ENCODE measurements around the gene ACOX3. TPM values are rescaled to one million over a fixed set of nuclear protein-coding genes. Genes with fewer than 3 reads are reported as not detected.

The ACOX3 gene
- total and polyA plus RNA-seq, 11 donors: 16.9 to 51.6 (median 24.1) TPM

DNA sequence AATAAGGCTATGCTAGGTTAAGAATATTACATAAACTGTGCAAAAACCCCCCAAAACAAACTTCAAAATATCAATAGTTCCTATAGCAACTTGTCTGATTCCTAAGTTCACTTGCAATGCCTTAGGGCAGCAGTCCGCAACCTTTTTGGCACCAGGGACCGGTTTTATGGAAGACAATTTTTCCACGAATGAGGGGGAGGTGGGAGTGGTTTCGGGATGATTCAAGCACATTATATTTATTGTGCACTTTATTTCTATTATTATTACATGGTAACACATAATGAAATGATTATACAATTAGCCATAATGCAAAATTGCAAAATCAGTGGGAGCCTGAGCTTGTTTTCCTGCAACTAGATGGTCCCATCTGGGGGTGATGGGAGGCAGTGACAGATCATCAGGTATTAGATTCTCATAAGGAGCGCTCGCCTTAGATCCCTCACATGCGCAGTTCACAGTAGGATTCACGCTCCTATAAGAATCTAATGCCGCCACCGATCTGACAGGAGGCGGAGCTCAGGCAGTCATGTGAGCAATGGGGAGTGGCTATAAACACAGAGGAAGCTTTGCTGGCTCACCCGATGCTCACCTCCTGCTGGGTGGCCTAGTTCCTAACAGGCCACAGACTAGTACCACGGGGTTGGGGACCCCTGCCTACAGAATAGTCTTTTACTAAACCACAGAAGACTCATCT, 39.7 kb downstream of the ACOX3 start:
- Histone ChIP-seq H3K4me1 (peaks cover 7 to 41% (median 27%) of the 10 kb centered on the region in 12 donors), H3K27me3 (no peaks in the 10 kb centered on the region), H3K4me3 (no peak overlapping the region), H3K27ac (peak overlapping the region in 5 of 12 donors; percentile 77 to 82 (median 80)), H3K9me3 (no peaks in the 10 kb centered on the region), H3K36me3 (peaks cover 0 to 68% (median 50%) of the 10 kb centered on the region in 9 donors)
- no peak for TF ChIP-seq POLR2A (IDR thresholded peaks at IDR 0.05)
- TF ChIP-seq, protein P1, sequence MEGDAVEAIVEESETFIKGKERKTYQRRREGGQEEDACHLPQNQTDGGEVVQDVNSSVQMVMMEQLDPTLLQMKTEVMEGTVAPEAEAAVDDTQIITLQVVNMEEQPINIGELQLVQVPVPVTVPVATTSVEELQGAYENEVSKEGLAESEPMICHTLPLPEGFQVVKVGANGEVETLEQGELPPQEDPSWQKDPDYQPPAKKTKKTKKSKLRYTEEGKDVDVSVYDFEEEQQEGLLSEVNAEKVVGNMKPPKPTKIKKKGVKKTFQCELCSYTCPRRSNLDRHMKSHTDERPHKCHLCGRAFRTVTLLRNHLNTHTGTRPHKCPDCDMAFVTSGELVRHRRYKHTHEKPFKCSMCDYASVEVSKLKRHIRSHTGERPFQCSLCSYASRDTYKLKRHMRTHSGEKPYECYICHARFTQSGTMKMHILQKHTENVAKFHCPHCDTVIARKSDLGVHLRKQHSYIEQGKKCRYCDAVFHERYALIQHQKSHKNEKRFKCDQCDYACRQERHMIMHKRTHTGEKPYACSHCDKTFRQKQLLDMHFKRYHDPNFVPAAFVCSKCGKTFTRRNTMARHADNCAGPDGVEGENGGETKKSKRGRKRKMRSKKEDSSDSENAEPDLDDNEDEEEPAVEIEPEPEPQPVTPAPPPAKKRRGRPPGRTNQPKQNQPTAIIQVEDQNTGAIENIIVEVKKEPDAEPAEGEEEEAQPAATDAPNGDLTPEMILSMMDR (IDR thresholded peaks at IDR 0.05): no peak
- intact Hi-C loops (cut with DNase I): loop anchor here in 7 of 10 donors (5.0 to 10.0 kb wide), 5 partner anchors 76 to 226 kb away; partner anchors contain the start of gene HTRA3 (in 1 of the 7)
- ATAC-seq (no peak), DNase-seq (no peak)
- 90 to 96% (median 94%) methylated on average over 13 of the region's 13 CpGs for WGBS, 4 donors

DNA sequence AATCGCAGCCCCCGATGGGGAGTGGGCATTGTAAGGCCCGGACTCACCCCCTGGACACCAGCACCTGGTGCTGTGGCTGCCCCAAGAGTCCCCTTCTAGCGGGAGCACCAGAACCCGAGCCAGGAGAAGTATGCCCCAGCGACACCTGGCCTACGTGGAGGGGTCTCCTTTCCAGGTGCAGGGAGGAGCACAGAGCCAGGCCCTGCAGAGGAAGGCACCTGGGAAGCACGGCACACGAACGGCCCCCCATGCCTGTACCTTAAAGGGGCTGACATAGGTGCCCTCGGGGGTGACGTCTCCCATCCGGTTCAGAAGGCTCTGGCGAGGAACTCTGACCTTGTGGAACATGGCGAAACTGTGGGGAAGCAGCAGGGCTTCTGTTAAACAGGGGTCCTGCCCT, 41.2 kb downstream of the ACOX3 start:
- TF ChIP-seq, protein P1 (IDR thresholded peaks at IDR 0.05): no peak
- TF ChIP-seq POLR2A (IDR thresholded peaks at IDR 0.05): no peak
- intact Hi-C loops (cut with DNase I): loop anchor here in 3 of 10 donors (5.0 to 10.0 kb wide), 3 partner anchors 54 to 82 kb away; no protein-coding TSS in a partner anchor

DNA sequence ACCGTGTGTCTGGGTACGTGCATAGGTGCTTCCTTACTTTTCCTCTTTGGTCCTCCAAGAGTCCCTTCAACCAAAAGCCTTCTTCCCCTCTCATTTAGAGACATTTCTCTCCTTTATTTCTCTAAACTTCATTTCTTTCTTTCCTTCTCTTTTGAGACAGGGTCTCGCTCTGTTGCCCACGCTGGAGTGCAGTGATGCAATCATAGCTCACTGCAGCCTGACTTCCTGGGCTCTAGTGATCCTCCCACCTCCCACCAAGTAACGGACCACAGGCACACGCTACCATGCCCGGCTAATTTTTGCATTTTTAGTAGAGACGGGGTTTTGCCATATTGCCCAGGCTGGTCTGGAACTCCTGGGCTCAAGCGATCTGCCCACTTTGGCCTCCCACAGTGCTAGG, 42.2 kb downstream of the ACOX3 start:
- WGBS, 4 donors: 90 to 96% (median 95%) methylated on average over 9 of the region's 9 CpGs
- H3K9me3 ChIP-seq: no peaks in the 10 kb centered on the region
- no peaks in the 10 kb centered on the region for H3K27me3 ChIP-seq
- peaks cover 0 to 54% (median 39%) of the 10 kb centered on the region in 9 donors for H3K36me3 ChIP-seq
- H3K4me1 ChIP-seq: peaks cover 7 to 39% (median 28%) of the 10 kb centered on the region in 12 donors
- H3K27ac ChIP-seq: no peak overlapping the region
- ATAC-seq (no peak), DNase-seq (no peak)
- intact Hi-C loops (cut with DNase I): loop anchor here in 3 of 10 donors (5.0 to 10.0 kb wide), 3 partner anchors 54 to 81 kb away; no protein-coding TSS in a partner anchor
- no peak overlapping the region for H3K4me3 ChIP-seq
- TF ChIP-seq, protein P1 (IDR thresholded peaks at IDR 0.05): no peak
- no peak for TF ChIP-seq POLR2A (IDR thresholded peaks at IDR 0.05)

More for the DNA sequence above, 41.2 kb downstream of the ACOX3 start:
- Histone ChIP-seq H3K36me3 (peaks cover 0 to 59% (median 47%) of the 10 kb centered on the region in 9 donors), H3K9me3 (no peaks in the 10 kb centered on the region), H3K4me1 (peaks cover 7 to 34% (median 24%) of the 10 kb centered on the region in 12 donors), H3K27ac (no peak overlapping the region), H3K4me3 (no peak overlapping the region), H3K27me3 (no peaks in the 10 kb centered on the region)
- no peak for DNase-seq
- 90 to 96% (median 93%) methylated on average over 9 to 15 of the region's 15 CpGs for WGBS, 4 donors
- ATAC-seq: no peak

DNA sequence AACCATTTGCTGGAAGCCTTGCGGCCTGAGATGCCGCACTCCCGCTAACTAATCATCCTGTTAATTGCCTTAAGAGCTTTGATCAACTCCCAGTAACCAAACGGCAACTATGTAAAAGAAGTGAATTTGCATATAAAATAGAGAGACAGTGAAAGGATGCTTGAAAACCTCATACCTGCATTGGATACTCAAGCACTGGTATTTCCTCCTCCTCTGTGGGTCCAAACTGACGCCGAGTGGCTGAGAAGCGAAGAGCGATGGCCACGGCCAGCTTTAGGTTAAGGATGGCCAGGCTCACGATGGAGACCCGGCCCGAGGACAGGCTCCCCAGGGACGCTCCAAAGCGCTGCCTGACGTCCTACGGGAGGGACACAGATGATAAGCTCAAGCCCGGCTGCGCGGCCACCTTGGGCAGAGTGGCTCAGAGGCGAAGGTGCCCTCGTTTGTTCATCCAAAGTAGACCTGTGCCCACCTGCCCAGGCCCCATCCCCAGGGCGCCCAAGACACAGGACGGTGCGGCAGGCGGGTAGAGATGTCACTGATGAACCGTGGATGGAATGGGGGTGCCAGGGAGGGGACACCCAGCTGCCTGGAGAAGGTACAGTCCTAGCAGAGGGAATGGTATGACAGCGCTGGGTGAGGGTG, 43.6 kb downstream of the ACOX3 start:
- TF ChIP-seq, protein P1 (IDR thresholded peaks at IDR 0.05): no peak
- no peak for TF ChIP-seq POLR2A (IDR thresholded peaks at IDR 0.05)
- intact Hi-C loops (cut with DNase I): loop anchor here in 3 of 10 donors (5.0 to 10.0 kb wide), 3 partner anchors 52 to 80 kb away; no protein-coding TSS in a partner anchor
- ATAC-seq: no peak
- Histone ChIP-seq H3K4me1 (peaks cover 0 to 37% (median 23%) of the 10 kb centered on the region in 12 donors), H3K9me3 (no peaks in the 10 kb centered on the region), H3K36me3 (peaks cover 0 to 62% (median 48%) of the 10 kb centered on the region in 9 donors), H3K4me3 (no peak overlapping the region), H3K27ac (no peak overlapping the region), H3K27me3 (no peaks in the 10 kb centered on the region)
- 92 to 97% (median 95%) methylated on average over 27 of the region's 27 CpGs for WGBS, 4 donors
- peak in 1 of 5 donors; percentile 20 for DNase-seq
